Panc1 (cell line): Measurements from ENCODE around the gene PRDM2. TPM values are rescaled to one million over a fixed set of nuclear protein-coding genes. Genes with fewer than 3 reads are reported as not detected.

Experiments used
- ATAC-seq: fragments of 200-7000 bp; cut with Tn5 transposase; 2 replicates; pipeline ENCODE4 v1.9.1; 2020; ENCODE audit warnings: mild to moderate bottlenecking, moderate library complexity
- BruUV-seq: library from RNA; stranded (reverse); fragments of 400-500 nt; replicated peaks from 2 replicates; lab custom pipeline; 2021; lab: Mats Ljungman, UMichigan
- CTCF ChIA-PET: fragments of 300-600 bp; sonication (Branson Sonifier 250); formaldehyde crosslinking; loops from one replicate; lab custom pipeline; 2022; ENCODE audit warnings: antibody characterized with exemption; lab: Charles Lee
- POLR2A ChIA-PET: fragments of 300-600 bp; sonication (Branson Sonifier 250); formaldehyde crosslinking; loops from one replicate; lab custom pipeline; 2022; ENCODE audit warnings: antibody characterized with exemption; lab: Charles Lee
- DNase-seq: peaks from one replicate; pipeline ENCODE4 v3.0.0-alpha.2; 2010; ENCODE audit warnings: low read depth, low spot score
- H3K27ac ChIP-seq: 2 replicates; pipeline ENCODE4 v1.5.1; 2011; ENCODE audit warnings: mild to moderate bottlenecking, low read length, inconsistent platforms
- H3K27me3 ChIP-seq: fragments of 200-500 bp; sonication (Bioruptor generic); 2 replicates; pipeline ENCODE4 v1.6.0; 2014; ENCODE audit warnings: low read length, inconsistent platforms; ENCODE audit not compliant: control insufficient read depth, insufficient read depth
- H3K36me3 ChIP-seq: fragments of 200-500 bp; sonication (Bioruptor generic); 2 replicates; pipeline ENCODE4 v1.5.1; 2014; ENCODE audit warnings: inconsistent platforms, mild to moderate bottlenecking, low read length, moderate library complexity; ENCODE audit not compliant: control insufficient read depth, insufficient read depth
- H3K4me1 ChIP-seq: 2 replicates; pipeline ENCODE4 v1.5.1; 2011; ENCODE audit warnings: inconsistent platforms, mild to moderate bottlenecking, low read length, moderate library complexity; ENCODE audit not compliant: control insufficient read depth, insufficient read depth
- H3K4me3 ChIP-seq, 2 experiments: 2 replicates each; pipeline ENCODE4 v1.5.1; 2011 to 2012; ENCODE audit warnings: low read depth in 2 of 2, low read length in 2 of 2, mild to moderate bottlenecking in 2 of 2, inconsistent platforms in 1 of 2, moderate library complexity in 1 of 2
- H3K9me3 ChIP-seq: fragments of 200-500 bp; sonication (Bioruptor generic); 2 replicates; pipeline ENCODE4 v1.5.1; 2014; ENCODE audit warnings: low read depth, mild to moderate bottlenecking, inconsistent platforms, low read length, moderate library complexity; ENCODE audit not compliant: control insufficient read depth, insufficient read depth
- POLR2AphosphoS5 ChIP-seq: IDR thresholded peaks from 2 replicates; pipeline ENCODE4 v1.6.1; 2012; ENCODE audit warnings: mild to moderate bottlenecking, low read depth, low read length, moderate library complexity
- REST ChIP-seq, 2 experiments: IDR thresholded peaks; 2 replicates each; pipeline ENCODE4 v1.6.1; 2011 to 2012; ENCODE audit warnings: low read depth in 2 of 2, control low read depth in 1 of 2, low read length in 1 of 2, mild to moderate bottlenecking in 1 of 2, moderate library complexity in 1 of 2; ENCODE audit not compliant: insufficient read depth in 1 of 2
- SIN3A ChIP-seq: IDR thresholded peaks from 2 replicates; pipeline ENCODE4 v1.6.1; 2012; ENCODE audit warnings: low read depth, mild to moderate bottlenecking, low read length, moderate library complexity, borderline replicate concordance; ENCODE audit not compliant: insufficient read depth
- TCF7L2 ChIP-seq: IDR thresholded peaks from 2 replicates; pipeline ENCODE4 v1.6.1; 2011; ENCODE audit warnings: mild to moderate bottlenecking, low read depth, low read length, inconsistent platforms
- in situ Hi-C: cut with HindIII; loops from 2 replicates; pipeline ENCODE4 v1.10.0; 2016; ENCODE audit warnings: low sequenced_read_pairs, low pct_unique_long_range_greater_than_20kb
- intact Hi-C: fragments of 100-400 bp; cut with micrococcal nuclease; formaldehyde crosslinking; loops from one replicate; pipeline ENCODE4 v1.10.0; 2022; ENCODE audit not compliant: unreplicated experiment
- total RNA-seq: library from RNA; stranded (reverse); gene quantifications from one replicate; pipeline ENCODE4 v1.2.1, GENCODE V29; 2021; ENCODE audit not compliant: unreplicated experiment
- TF ChIP-seq, protein P1 (sequence below): fragments of 450-650 bp; IDR thresholded peaks from 2 replicates; pipeline ENCODE4 v1.5.1; 2017; ENCODE audit warnings: mild to moderate bottlenecking

The PRDM2 gene
- total RNA-seq, 1 experiment from 2014 or later: 40.3 TPM

DNA sequence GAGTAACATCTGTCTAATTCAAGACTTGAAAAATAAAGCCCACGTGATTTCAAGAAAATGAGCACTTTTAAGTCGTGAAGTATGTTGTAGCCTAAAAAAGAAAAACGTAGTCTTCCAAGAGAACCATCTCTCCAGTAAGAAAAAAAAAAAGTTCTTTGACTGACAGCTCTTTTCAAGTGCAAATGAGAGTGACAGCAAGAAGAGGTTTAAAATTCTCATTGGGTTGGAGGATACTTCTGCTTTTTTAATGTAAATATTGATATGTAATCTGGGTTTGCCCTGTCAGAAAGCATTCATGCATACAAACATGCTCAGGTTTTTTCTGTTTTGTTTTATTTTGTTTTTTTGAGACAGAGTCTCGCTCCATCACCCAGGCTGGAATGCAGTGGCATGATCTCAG is 32.3 kb upstream of the PRDM2 start:
- TF ChIP-seq, protein P1, sequence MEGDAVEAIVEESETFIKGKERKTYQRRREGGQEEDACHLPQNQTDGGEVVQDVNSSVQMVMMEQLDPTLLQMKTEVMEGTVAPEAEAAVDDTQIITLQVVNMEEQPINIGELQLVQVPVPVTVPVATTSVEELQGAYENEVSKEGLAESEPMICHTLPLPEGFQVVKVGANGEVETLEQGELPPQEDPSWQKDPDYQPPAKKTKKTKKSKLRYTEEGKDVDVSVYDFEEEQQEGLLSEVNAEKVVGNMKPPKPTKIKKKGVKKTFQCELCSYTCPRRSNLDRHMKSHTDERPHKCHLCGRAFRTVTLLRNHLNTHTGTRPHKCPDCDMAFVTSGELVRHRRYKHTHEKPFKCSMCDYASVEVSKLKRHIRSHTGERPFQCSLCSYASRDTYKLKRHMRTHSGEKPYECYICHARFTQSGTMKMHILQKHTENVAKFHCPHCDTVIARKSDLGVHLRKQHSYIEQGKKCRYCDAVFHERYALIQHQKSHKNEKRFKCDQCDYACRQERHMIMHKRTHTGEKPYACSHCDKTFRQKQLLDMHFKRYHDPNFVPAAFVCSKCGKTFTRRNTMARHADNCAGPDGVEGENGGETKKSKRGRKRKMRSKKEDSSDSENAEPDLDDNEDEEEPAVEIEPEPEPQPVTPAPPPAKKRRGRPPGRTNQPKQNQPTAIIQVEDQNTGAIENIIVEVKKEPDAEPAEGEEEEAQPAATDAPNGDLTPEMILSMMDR: no peak
- TF ChIP-seq SIN3A: no peak
- TF ChIP-seq TCF7L2: no peak
- no peak for TF ChIP-seq REST (IDR thresholded peaks at IDR 0.05; ENCODE audit: insufficient read depth in 1 of 2, low read depth in 2 of 2, low read length in 1 of 2)
- no peak for TF ChIP-seq POLR2AphosphoS5
- Histone ChIP-seq H3K4me1 (no peaks in the 10 kb centered on the region), H3K27ac (no peak overlapping the region), H3K4me3 (no peak overlapping the region), H3K27me3 (no peaks in the 10 kb centered on the region), H3K9me3 (no peaks in the 10 kb centered on the region), H3K36me3 (no peaks in the 10 kb centered on the region)
- BruUV-seq: no TSS peak
- intact Hi-C loops (loop anchor here (5.0 to 10.0 kb wide), 3 partner anchors 60 to 295 kb away; no protein-coding TSS in a partner anchor), in situ Hi-C loops (no loop called here)
- DNase-seq (no peak), ATAC-seq (no peak)
- ChIA-PET POLR2A (interaction anchor here (0.7 kb wide), 1 partner anchor 56 kb away, joined by 3 read pairs; no protein-coding TSS in a partner anchor), CTCF (interaction anchor here (0.7 kb wide), 1 partner anchor 54 kb away, joined by 3 read pairs; no protein-coding TSS in a partner anchor)

- intact Hi-C loops: no loop called here
- TF ChIP-seq SIN3A (no peak), POLR2AphosphoS5 (no peak), TCF7L2 (no peak), REST (IDR thresholded peaks at IDR 0.05; ENCODE audit: insufficient read depth in 1 of 2, low read depth in 2 of 2, low read length in 1 of 2) (no peak)
- TF ChIP-seq, protein P1: no peak
- in situ Hi-C loops: no loop called here
- CTCF ChIA-PET: no interaction called here
- no peak for DNase-seq
- Histone ChIP-seq H3K4me1 (no peaks in the 10 kb centered on the region), H3K27ac (no peak overlapping the region), H3K4me3 (no peak overlapping the region), H3K9me3 (no peaks in the 10 kb centered on the region), H3K36me3 (no peaks in the 10 kb centered on the region), H3K27me3 (no peaks in the 10 kb centered on the region)
- POLR2A ChIA-PET: no interaction called here
- no peak for ATAC-seq
- BruUV-seq: no TSS peak
Observed at GRCh38 chr1:13674377-13674776, 25.6 kb upstream of the PRDM2 start.
